ENCODE measurements around the gene IRS2.
"Not testable (repeated sequence)": the region's sequence is repeated elsewhere in the genome, so short reads cannot be mapped to it uniquely, and the experiment has no call there.

IRS2 gene

GRCh38 chr13:109750221-109750775 is 36.1 kb downstream of the IRS2 start:
- no peak for DNase-seq

- DNase-seq, result no peak
These were observed 37.0 kb downstream of the IRS2 start for GRCh38 chr13:109749365-109749764.

GRCh38 chr13:109748677-109749076 is 37.7 kb downstream of the IRS2 start:
- DNase-seq, result no peak

GRCh38 chr13:109747524-109747923 is 38.9 kb downstream of the IRS2 start:
- no peak for DNase-seq

- DNase-seq, result no peak
These were observed 40.0 kb downstream of the IRS2 start for GRCh38 chr13:109746364-109746763.

GRCh38 chr13:109745702-109746101 is 40.7 kb downstream of the IRS2 start:
- DNase-seq, result no peak

- no peak for DNase-seq
These were observed 41.3 kb downstream of the IRS2 start for GRCh38 chr13:109745060-109745459.

GRCh38 chr13:109744512-109745051 is 41.8 kb downstream of the IRS2 start:
- no peak for DNase-seq

GRCh38 chr13:109743706-109744453 is 42.5 kb downstream of the IRS2 start:
- DNase-seq, result peak; percentile 89

- DNase-seq, result no peak
These were observed 44.4 kb downstream of the IRS2 start for GRCh38 chr13:109741966-109742365.

- no peak for DNase-seq
These were observed 45.7 kb downstream of the IRS2 start for GRCh38 chr13:109740721-109741120.

- peak; percentile 51 for DNase-seq
These were observed 46.3 kb downstream of the IRS2 start for GRCh38 chr13:109740121-109740520.

- DNase-seq, result no peak
These were observed 48.1 kb downstream of the IRS2 start for GRCh38 chr13:109738298-109738746.

- DNase-seq, result no peak
These were observed 48.8 kb downstream of the IRS2 start for GRCh38 chr13:109737606-109738005.

- DNase-seq, result no peak
These were observed 49.3 kb downstream of the IRS2 start for GRCh38 chr13:109737046-109737573.

- DNase-seq, result peak; percentile 81
These were observed 50.9 kb downstream of the IRS2 start for GRCh38 chr13:109735436-109735966.

GRCh38 chr13:109734002-109734785 is 52.2 kb downstream of the IRS2 start:
- no peak for DNase-seq

- DNase-seq, result no peak
These were observed 52.8 kb downstream of the IRS2 start for GRCh38 chr13:109733550-109733949.

GRCh38 chr13:109732470-109733170 is 53.8 kb downstream of the IRS2 start:
- not testable (repeated sequence) for DNase-seq

- no peak for DNase-seq
These were observed 55.5 kb downstream of the IRS2 start for GRCh38 chr13:109730812-109731335.

GRCh38 chr13:109728791-109729731 is 57.3 kb downstream of the IRS2 start:
- DNase-seq, result no peak

Data from hematopoietic multipotent progenitor cell treated with erythropoietin and hydrocortisone succinate and interleukin-3 and kit ligand, for 4 days (in vitro differentiated cells).